NCI-H82 (cell line): ENCODE data around the gene CCR9.
"Not testable (repeated sequence)": the region's sequence is repeated elsewhere in the genome, so short reads cannot be mapped to it uniquely, and the experiment has no call there.

Source experiments
- DNase-seq: peaks from one replicate; lab custom pipeline; 2025; lab: John Stamatoyannopoulos, UW

The CCR9 gene, protein sequence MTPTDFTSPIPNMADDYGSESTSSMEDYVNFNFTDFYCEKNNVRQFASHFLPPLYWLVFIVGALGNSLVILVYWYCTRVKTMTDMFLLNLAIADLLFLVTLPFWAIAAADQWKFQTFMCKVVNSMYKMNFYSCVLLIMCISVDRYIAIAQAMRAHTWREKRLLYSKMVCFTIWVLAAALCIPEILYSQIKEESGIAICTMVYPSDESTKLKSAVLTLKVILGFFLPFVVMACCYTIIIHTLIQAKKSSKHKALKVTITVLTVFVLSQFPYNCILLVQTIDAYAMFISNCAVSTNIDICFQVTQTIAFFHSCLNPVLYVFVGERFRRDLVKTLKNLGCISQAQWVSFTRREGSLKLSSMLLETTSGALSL

DNA sequence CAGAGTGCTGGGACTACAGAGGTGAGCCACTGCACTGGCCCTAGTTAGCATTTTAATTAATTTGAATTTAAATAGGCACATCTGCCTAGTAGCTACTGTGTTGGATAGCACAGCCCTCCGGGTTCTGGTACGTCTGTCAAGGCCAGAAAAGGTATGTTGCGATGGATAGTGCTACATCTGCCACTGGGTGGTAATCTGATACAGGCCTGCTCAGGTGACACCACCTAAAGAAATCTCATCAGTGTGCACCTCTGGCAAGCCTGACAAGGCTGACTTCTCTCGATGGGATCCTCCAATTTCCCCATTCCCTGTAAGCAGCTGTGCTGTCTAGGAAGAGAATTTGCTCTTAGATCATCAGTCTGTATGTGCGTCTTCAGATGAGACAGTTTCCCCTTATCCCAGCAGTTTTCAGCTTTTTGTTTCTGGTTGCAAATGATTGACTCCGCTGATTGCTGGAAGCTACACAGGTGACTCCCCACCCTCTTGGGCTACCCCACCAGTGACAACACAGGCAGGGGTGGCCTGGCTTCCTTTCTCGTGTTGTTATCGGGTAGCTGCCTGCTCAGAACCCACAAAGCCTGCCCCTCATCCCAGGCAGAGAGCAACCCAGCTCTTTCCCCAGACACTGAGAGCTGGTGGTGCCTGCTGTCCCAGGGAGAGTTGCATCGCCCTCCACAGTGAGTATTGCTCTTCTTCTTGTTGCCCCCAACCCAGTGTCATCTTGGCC, at the start of gene CCR9:
Gene CCR9 (plus strand): TSS at position 565 of the 727 bp plus-strand sequence. CDS start 8,391 bp downstream, outside the sequence.
- DNase-seq = no peak

DNA sequence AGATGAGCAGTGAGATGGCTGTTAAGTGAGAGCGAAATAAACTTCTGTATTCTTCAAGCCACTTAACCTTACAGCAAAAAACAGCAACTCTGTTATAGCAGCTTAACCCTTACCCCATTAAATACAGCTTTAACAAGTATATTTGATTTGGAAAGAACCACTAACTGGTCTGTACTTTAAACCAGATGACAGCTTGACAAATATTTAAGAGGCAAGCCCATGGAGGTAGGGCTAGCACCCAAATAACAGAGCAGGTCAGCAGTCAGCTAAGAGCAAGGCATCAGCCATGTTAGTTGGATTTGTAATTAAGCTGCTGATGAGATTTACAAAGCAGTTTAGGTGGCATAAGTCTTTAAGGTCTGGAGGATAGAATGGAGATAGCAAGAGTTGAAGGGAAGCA, 47.9 kb upstream of the CCR9 start:
- peak; percentile 58 for DNase-seq

DNA sequence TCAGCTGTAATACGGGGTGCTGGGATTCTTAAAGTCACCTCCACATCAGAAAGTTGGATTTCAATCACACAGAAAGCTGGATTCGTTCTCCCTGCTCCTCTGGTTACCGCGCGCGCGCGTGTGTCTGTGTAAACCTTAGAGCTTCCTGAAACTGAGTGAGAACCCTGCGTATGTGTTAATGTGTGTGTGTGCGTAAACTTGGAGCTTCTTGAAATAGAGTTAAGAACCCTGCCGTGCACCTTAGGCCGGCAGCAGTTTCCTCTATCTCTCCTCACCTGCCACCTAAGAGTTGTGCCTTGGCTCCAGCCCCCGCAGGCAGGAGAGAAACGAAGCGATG, 45.0 kb upstream of the CCR9 start:
- DNase-seq = no peak

DNA sequence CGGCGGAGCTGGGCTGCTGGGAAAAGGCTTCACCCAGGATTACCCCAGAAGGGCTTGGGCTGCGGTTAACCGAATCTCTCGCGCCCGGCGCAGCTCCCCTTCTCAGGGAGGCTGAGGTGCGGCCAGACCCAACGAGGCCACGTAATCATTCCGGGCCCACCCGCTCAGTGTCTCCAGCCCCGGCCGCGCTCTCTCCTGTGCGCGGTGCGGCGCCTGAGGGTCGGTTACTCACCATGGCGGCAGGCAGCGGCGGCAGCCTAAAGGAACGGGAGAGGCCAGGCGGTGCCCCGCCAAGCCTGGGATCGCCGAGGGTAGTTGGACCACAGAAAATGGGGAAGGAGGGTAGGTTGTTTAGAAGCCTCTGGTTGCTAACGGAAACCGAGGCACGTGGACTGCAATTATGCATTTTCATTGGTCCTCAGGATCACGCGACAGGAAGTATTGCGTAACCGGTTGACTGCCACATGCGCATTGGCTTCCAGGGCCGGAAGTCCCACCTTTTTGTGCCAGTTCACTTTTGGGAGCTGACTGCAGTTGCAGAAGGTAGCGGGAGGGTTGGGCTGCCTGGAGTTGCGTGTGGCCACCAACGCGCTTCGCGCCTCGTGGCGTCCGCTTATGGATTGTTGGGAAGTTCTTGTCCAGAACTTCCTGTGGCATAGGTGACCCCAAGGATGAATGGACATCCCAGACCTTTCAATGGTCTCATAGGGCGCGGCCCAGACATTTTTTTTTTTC, 44.4 kb upstream of the CCR9 start, which contains the start of gene LZTFL1:
Gene LZTFL1 (minus strand): TSS at position 363 of the 735 bp plus-strand sequence. CDS start 128 bp downstream, at position 235.
- DNase-seq = peak; percentile 96

DNA sequence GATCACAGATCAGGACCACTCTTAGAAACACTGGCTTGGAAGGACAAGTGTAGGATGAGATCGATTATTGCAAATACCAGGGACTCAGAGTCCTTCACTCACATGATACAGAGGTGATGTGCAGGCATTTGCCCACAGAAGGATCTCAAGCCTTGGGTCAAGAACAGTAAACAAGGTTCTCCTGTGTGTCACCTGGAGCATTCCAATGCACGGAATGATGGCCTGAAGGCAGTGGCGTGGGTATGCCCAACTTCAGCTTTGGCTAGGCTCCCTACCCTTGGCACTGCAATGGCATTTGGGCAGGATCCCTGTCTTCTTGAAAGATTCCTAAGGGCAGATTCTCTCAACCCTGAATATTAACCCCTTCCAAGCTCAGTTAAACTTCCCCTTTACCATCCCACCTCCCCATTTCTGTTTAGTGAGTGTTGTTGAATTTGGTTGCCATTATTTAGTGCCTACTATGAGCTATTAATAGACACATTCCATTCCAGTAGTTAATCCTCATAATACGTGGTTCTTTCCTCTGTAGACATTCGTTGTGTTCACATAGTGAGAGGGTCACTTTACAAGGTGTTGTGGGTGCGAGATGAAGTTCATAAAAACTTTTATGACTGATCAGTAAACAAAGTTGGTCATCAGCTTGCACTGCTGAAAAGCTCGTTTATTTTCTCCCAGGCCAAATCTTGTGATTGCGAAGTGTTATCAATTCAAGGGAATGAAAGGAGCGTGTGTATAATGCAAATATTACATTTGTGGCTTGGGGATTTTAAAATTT, 43.3 kb upstream of the CCR9 start:
- no peak for DNase-seq

DNA sequence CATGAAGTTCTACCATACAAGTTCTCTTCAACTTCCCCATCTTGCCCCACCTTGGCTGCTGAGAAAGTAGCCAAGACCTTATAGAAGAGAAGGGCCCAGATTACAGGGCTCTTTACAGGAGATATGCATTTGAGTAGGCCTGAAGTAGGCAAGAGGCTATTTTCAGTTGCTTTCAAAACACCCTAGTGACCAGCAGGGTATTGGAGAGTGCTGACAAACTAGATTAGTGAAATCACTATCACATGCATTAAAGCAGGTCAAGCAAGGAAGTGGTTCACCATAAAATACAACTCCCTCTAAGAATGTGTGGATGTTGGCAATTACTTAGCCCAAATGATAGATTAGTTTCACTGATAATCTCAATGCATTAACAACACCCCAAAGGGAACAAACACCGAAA, 41.7 kb upstream of the CCR9 start:
- no peak for DNase-seq

DNA sequence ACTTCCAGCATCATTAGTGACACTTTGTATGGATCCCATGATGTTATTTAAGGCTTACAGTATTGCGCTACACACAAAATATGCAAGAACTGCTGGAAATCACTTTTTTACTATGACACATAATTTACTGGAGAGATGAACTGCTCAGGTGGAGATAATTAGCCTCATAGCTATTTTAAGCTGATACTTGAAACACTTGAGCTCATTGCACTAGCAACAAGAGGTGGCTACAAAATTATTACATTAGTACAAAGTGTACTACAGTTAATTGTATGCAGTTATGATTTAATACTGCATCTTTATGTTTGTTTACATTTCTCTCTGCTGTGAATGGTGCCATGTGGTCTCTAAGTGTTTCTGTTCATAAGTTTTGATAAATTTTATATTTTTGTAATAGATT, 38.0 kb upstream of the CCR9 start:
- DNase-seq = no peak

DNA sequence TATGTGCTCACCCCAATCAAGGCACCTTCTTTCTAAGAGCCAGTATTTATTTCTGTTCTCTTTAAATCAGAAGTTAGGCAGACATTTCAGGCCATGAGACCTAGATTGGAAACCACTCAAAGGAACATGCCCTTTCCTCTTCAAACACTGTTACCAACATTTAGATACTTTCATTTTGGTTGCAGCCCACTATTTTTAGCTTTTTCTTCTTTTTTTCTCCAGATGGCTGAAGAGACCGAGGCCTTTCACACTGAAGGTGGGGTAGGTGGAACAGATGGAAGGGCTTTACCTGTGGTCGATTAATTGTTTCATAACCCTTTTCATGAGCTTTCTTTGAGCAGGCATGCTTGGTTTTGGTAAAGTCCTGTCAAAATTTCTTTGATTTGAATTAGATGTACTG, 33.5 kb upstream of the CCR9 start:
- DNase-seq = no peak

DNA sequence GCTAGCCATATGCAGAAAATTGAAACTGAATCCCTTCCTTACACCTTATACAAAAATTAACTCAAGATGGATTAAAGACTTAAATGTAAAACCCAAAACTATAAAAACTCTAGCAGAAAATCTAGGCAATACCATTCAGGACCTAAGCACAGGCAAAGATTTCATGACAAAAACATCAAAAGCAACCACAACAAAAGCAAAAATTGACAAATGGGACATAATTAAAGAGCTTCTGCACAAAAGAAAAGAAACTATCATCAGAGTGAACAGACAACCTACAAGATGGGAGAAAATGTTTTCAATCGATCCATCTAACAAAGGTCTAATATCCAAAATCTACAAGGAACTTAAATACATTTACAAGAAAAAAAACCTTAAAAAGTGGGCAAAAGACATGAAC, 30.0 kb upstream of the CCR9 start:
- DNase-seq = not testable (repeated sequence)

DNA sequence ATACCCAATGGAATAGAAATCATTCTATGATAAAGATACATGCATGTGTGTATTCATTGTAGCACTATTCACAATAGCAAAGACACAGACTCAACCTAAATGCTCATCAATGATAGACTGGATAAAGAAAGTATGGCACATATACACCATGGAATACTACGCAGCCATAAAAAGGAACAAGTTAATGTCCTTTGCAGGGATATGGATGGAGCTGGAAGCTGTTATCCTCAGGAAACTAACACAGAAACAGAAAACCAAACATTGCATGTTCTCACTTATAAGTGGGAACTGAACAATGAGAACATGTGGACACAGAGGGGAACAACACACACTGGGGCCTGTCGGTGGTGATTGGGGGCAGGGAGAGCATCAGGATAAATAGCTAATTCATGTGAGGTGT, 29.3 kb upstream of the CCR9 start:
- not testable (repeated sequence) for DNase-seq

DNA sequence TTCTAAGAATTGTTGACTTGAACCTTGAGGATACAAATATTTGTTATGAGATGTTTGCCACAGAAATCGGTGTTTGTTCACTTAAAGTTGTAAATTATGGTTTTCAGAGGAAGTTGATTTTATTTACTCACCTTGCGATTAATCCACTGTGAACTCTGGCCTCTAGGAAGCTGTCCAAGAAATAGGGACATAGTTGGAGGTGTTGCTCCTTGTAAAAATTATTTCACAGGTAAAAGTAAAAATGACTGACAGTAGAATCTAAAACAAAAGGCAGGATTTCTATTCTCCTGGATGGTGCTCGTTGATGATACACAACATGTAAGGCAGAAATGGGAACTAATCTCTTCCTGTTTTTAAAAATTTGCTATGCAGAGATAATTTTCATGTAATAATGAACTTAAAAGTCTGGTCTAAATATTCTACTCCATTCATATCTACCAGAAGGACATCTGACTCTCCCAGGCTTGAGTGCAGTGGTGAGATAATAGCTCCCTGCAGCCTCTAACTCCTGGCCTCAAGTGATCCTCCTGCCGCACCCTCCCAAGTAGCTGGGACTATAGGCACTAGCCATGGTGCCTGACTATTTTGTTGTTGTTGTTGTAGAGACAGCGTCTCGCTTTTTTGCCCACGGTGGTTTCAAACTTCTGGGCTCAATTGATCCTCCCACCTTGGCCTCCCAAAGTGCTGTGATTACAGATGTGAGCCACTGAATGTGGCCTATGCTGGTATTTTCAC, 27.4 kb upstream of the CCR9 start:
- no peak for DNase-seq

DNA sequence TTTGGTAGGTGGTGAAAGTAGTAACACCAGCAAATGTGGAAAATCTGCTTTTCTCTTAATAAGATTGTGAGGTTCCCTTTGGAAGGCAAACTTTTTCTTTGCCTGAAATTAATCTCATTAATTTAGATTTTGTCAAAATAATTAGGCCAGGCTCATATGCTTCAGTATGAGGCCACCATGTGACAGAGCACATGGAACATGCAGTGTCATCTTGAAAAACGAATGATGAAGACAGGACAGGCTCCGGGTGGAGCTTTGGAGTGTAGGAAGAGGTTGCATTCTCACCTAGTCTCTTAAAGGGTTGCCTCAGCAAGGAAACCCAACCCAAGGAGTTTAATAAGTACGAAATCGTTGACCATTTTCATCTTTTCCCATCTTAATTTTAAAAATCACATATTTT, 25.9 kb upstream of the CCR9 start:
- no peak for DNase-seq

DNA sequence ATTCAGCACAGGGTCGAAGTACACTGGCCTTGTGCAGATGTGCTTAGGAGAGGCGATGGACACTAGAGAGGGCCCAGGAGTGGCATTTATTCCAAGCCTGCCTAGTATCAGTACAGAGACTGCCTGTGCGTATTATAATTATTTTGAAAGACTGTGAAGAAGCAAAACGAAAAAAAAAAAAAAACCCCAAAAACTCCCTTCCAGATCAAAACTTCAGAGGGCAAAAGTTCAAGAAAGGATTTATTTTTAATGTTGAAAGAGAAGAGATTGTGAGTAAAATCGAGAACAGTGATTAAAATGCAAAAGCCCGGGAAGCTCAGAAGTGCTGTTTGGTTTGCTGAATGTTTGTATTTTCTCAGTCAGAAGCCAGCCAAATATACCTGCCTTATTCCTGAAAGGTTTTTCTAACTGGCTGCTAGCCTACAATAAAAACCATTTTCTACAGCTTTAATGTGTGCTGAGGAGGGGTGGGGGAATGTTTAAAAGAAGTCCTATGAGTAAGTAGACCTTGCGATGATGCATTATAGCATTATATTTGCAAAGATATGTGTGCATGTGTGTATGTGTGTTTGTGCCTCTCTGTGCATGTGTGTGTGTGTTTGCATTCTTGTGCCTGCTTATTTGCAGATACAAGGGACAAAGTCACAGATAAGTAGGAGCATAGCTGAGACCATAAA, 25.2 kb upstream of the CCR9 start:
- no peak for DNase-seq

DNA sequence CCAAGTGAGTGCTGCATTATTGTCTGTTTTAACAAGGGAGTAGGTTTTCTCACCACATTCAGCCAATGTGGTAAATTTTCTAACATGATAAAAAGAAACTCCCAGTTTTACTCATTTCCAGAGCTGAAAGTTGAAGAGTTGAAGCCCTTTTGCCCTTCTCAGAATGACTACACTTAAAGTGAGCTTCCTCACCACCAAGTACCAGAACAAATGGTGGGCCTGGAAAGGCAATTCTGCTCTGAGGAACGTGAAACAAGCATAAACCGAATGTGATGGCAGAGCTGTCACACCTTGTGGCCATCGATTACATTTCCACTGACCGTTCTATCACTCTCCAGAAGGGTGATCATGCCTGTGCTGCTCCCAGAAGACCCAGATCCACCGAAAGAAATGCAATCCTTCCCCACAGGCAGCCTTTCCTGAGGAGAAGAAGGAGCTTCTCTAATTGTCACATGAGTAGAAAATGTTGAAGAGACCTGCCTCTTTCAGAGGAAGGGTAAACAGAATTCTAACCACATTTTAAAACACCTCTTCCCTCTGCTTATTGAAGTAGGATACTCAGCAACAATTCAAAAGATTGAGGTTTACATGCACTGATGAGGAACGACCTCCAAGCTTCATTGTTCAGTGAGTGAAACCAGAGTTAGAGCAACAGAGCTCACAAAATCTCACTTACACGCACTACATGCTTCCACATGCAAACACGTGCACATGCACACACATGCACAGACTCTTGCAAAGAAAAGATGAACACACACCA, 21.4 kb upstream of the CCR9 start:
- no peak for DNase-seq

DNA sequence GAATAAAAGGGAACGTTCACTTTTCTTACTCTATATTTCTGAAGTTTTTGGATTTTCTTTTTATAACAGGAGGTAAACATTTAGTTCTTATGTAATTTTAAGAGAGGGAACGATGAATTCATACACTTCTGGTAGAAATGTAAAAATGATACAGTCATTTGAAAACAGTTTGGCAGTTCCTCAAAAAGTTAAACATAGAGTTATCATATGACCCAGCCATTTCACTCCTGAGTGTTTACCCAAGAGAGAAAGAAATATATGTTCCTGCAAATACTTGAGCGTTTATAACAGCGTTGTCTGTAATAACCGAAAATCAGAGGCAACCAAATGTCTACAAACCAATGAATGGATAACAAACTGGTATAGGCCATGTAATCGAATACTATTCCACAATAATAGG, 20.8 kb upstream of the CCR9 start:
- DNase-seq = no peak

DNA sequence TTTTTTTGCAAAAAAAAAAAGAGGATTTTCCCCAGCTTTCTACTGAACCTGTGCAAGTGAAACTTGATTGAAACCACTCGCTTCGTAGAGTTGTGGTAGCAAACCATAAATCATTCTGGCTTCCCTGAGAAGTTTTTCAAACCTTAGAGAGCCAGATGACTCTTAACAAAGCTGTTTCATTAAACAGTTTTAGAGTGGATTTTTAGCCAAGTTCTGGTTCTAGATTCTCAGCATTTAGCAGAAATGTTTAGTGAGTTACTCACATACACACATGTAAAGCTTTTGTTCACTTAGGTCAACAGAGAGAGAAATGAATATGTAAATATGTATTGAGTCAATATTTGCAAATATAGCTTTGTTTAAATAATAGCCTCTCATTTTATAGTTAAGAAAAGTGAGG, 18.1 kb upstream of the CCR9 start:
- no peak for DNase-seq

DNA sequence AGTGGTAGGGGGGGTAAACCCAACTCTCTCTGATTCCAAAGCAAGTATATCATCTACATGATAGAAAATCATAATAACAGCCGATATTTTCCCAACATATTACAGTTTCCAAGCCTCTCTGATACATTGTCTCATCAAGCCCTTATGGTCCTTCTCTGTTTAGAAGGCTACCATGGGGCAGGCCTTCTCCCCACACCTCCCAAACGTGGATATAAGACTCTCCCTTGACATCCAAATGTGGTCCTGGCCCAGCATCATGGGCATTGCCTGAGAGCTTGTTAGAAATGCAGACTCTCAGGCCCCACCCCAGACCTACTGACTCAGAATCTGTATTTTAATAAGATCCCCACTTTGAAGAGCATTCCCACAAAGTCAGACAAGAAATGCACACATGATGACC, 17.7 kb upstream of the CCR9 start:
- DNase-seq = no peak

DNA sequence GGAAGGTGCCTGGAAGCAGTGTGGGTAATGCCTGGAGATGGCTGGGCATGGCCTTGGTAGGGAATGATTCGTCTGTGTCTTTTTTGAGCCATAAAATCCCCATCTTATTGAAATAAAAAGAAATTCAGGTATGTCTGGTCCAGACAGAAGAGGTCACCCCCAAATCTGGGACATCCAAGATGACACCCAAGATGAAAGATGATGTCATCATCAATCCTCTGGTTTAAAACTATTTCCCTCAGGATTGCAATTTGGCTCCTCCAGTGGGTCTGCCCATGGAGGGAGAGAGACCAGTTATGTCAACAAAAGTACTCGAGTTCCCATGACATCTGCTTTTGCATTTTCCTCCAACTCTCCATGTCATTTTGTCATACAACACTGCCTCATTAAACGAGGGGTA, 16.7 kb upstream of the CCR9 start:
- DNase-seq = no peak

DNA sequence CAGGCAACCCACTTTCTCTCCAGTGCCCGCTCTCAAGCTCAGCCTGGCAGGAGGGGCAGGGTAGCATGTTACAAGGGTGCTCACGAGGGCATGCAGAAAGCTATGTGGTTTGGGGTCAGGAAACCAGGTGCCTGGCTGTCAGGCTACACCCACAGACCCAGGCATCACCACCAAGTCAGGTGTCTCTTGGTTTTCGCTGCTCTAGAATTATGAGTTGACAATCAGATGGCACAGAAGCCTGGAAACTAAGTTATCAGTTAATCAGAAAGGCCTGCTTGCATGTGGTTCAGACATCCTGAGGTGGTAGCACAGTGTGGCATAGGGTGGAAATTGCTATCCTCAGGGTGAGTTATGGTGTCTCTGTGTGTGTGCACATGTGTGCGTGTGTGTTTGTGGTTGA, 16.2 kb upstream of the CCR9 start:
- DNase-seq = no peak

DNA sequence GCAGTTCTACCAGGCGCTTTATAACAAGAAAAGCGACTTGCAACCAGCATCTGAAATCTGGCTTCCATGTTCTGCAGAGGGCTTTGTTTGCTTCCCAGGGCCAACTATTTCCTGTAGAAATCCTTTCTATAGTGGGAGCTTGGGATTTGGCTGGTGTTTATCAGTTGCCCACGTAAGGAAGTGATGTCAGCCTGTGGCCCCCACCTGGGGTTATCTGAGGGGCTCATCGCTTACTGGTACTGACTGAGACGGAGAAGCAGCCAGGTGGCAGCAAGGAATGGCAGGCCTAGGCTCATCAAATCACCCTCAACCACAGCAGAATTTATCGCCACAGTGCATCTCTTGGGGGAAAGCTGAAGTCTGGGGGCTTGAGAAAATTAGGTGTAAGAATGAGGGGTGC, 14.6 kb upstream of the CCR9 start:
- no peak for DNase-seq
